Activated CD4-positive, alpha-beta T cell treated with anti-CD3 and anti-CD28 coated beads, Interleukin-10, Interleukin-2, amounts not matched to agents 100 ng/mL and 50 ng/mL, durations not matched to agents 16 hours and 8 hours (primary cell): ENCODE results near the gene L1CAM.

ENCODE experiments used
- DNase-seq: peaks from one replicate; pipeline ENCODE4 v3.0.0-alpha.2; 2020

Gene L1CAM

GRCh38 chrX:153924149-153924861 is 38.3 kb upstream of the L1CAM start:
- peak; percentile 48 for DNase-seq

- peak; percentile 48 for DNase-seq
Observed at GRCh38 chrX:153922932-153923857, 37.2 kb upstream of the L1CAM start.

DNA sequence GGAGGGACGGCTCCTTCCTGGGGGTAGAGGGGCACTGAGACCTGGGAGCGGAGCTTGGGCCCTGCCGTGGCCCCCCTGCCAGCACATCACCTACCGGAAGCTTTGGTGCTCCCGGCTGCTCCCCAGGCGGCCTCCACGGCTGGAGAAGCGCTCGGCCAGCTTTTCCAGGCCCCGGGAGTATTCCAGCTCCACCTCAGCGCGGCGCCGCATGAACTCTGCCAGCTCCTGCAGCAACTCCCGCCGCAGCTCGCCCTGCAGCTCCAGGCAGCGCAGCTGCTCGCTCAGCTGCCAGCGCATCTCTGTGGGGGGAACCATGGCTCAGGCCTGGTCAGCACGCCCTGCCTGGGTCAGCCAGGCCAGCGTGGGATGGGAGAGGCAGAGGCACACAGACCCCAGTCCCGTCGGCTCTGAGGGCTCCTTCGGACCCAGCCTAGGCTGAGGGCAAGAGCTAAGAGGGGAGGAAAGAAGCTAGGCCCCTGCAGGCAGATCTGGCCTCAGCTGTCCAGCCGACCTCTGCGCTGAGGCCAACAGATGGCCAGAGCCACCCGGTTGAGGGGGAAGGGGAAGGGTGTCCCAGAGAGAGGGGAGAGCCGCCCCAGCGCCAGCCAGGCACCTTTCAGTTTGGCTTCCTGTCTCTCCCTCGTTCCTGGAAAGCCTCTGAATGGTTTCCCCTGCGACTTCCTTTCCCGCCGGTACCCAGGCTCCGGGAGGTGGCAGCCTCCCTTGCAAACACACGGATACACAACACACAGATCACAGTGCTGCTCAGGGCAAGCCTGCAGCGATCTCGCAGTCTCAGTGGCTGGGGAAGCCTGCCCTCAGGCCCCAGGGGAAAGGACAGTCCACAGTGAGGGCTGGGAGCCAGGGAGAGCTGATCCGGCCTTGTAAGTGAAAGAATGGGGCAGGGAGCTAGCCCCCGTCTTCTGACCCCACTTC is 35.8 kb upstream of the L1CAM start:
- DNase-seq, result peak; percentile 51

GRCh38 chrX:153921070-153921469 is 35.1 kb upstream of the L1CAM start:
- no peak for DNase-seq

GRCh38 chrX:153920546-153920945 is 34.6 kb upstream of the L1CAM start:
- DNase-seq, result no peak

- DNase-seq, result no peak
Observed at GRCh38 chrX:153919281-153919680, 33.3 kb upstream of the L1CAM start.

DNA sequence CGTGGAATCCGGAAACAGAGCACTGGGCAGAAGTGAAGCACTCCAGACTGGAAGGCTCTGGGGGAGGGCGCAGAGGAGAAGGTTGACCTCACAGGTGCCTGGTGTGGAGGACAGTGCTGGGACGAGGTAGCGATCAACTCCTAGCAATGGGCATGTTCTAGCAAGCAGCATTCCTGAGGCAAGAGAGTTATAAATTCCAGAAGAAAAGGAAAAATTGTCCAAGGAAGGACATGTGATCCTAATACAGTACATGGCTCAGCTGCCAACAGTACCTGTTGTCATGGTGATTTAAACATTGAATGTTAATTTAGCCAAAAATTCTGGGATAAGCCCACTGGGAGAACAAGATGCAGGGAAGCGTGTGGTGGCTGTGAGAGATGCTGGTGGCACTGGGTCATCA is 31.9 kb upstream of the L1CAM start:
- DNase-seq, result no peak

DNA sequence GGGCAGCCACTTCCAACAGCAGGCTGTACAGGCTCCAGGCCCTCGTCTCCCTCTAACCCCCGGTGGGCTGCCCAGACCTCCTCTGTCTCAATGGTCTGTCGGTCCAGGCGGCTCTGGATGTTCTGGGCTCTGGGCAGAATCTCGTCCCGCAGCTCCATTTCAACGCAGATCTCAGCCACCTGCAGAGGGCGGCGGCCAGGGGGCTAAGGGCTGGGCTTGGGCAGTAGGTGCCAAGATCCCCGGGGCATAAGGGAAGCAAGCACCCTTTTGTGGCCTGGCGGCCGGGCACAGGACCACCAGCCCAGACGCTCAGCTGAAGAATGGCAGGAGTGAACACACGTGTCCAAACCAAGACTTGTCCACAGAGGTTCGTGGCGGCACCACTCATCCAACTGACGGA is 27.7 kb upstream of the L1CAM start:
- DNase-seq, result no peak

- DNase-seq, result no peak
Observed at GRCh38 chrX:153913211-153913610, 27.2 kb upstream of the L1CAM start.

DNA sequence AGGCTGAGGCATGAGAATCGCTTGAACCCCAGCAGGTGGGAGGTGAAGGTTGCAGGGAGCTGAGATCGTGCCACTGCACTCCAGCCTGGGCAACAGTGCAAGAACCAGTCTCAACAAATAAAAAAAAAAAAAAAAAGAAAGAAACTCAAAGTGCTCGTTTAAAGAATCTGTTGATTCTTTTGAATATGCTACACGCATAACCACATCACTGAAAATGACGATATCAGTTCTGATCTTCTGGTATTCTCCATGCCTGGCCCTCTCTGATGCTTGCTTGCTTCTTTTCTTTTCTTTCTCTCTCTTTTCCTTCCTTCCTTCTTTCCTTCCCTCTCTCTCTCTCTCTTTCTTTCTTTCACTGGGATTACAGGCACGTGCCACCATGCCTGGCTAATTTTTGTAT is 25.8 kb upstream of the L1CAM start:
- DNase-seq, result no peak

GRCh38 chrX:153910446-153910845 is 24.5 kb upstream of the L1CAM start:
- DNase-seq, result no peak

GRCh38 chrX:153909980-153910360 is 24.0 kb upstream of the L1CAM start:
- no peak for DNase-seq

DNA sequence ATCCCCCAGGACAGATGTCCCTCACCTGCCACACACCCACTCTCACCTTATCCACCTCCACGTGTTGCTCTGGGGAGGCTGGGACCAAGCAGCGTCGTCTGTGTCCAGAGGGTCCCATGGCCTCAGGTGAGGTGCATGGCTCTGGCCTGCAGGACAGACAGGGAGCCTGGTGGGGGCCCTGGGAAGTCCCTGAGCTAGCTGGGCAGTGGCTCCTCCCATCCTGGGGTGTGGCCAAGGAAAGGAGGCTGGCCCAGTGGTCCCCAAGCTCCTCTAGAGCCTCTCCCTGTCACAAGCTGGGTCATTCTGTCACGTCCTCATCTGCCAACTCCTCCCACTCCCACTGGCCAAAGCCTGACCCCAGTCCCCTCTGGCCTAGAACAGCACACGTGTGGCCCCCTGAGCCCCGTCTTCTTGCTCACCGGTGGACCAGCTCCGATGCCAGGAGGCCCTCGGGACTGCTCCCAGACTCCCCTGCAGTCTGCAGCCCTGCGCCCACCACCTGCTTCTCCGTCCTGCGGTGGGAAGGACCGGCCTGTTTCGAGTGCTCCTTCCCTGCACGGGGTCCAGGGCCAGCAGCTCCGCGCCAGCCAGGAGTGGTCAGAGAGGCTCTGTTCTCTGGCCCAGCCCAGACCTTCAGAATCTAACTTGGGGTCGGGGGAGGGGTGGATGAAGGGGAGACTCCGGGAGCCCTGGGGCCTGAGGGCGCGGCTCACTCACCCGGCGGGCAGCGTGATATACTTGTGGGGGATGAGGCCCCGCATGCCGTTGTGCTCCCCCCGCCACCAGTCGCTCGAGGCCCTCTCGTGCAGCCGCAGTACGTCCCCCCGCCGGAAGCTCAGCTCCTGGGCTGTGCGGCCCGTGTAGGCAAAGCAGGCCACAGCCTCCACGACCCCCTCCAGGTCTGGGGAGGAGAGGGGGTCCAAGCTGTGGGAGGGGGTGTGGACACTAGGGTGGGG is 23.3 kb upstream of the L1CAM start:
- no peak for DNase-seq

DNA sequence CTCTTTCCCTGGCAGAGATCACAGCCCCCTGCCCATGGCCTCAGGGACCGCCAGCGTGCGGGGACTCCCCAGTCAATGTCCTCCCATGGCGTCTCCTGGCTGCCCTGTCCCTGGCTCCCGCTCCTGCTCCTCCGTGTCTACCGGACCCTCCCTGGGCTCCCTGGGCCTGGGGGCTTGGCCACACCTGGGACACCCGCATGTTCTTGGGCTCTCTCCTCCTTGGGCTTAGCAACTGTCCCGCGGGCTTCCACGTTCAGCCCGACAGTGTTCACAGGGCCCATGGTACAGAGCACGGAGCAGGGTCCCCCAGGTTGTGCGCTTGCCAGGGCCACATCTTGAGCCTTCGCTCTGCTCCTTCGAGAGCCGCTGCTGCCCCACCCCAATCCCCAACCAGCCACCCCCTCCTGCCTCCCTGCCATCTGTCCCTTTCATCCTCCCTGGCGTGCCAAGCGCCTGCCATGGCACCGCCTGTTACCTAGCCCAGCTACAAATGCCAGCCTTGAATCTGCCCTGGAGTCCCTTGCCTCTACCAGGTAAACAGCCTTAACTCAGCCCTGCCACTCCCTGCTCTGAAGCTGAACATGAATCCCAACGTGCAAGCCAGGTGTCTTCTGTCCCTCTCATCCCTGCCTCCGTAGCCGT is 22.4 kb upstream of the L1CAM start:
- no peak for DNase-seq

DNA sequence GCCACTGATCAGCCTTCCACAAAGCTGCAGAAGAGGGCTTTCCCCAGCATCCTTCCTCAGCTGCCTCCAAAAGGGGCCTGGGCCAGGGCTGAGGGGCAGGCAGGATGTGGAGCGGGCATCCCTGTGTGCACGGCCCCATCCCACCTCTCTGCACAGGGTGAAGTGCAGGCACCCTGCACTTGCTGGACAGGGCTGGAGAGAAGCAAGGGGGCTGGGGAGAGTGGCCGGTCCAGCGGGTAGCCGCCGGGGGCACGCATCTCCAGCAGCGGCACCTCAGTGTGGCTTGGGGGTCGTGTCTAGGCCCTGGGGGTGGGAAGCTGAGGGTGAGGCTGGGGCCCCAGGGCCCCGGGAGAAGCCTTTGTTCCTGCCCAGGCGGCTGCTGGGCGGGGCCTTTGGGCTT is 21.5 kb upstream of the L1CAM start:
- DNase-seq, result no peak

GRCh38 chrX:153906126-153906917 is 20.3 kb upstream of the L1CAM start:
- DNase-seq, result no peak

GRCh38 chrX:153905481-153906095 is 19.6 kb upstream of the L1CAM start:
- no peak for DNase-seq

- no peak for DNase-seq
Observed at GRCh38 chrX:153903991-153904957, 18.3 kb upstream of the L1CAM start, which contains the start of gene AVPR2. TSS of gene AVPR2 (plus strand) at chrX:153904673. CDS start at chrX:153905146, 473 bp downstream.
